H1 (cell line): Measurements from ENCODE around the gene COBLL1. TPM values are rescaled to one million over a fixed set of nuclear protein-coding genes. Genes with fewer than 3 reads are reported as not detected.

Experiments
- CTCF ChIA-PET: fragments of 300-600 bp; sonication (Branson Sonifier 250); formaldehyde crosslinking; loops from one replicate; lab custom pipeline; 2021; ENCODE audit not compliant: partially characterized antibody; lab: Charles Lee
- POLR2A ChIA-PET: fragments of 300-600 bp; sonication (Branson Sonifier 250); formaldehyde crosslinking; loops from one replicate; lab custom pipeline; 2021; ENCODE audit warnings: inconsistent platforms; ENCODE audit not compliant: partially characterized antibody; lab: Charles Lee
- DNase-seq, 2 experiments: peaks; one replicate each; pipeline versions ENCODE4 v3.0.0 to v3.0.0-alpha.2; 2010 to 2022; ENCODE audit warnings: low spot score in 2 of 2, low read depth in 1 of 2, mixed read lengths in 1 of 2
- FAIRE-seq: peaks from 2 replicates; lab custom pipeline; 2011; peaks lifted over from hg19 to GRCh38; lab: Jason Lieb, UNC
- H2AFZ ChIP-seq: 2 replicates; pipeline ENCODE4 v1.8.1; 2012; ENCODE audit warnings: low read length, inconsistent platforms
- H2AK5ac ChIP-seq: 2 replicates; pipeline ENCODE4 v1.6.1; 2013; ENCODE audit warnings: low read depth, low read length
- H2BK120ac ChIP-seq: replicated peaks from 2 replicates; pipeline ENCODE3; 2013; ENCODE audit warnings: low read depth, low read length, inconsistent platforms
- H2BK12ac ChIP-seq: 2 replicates; pipeline ENCODE4 v1.6.1; 2013; ENCODE audit warnings: low read depth, low read length
- H2BK15ac ChIP-seq: 2 replicates; pipeline ENCODE4 v1.6.1; 2013; ENCODE audit warnings: low read length
- H2BK20ac ChIP-seq: 2 replicates; pipeline ENCODE4 v1.6.1; 2013; ENCODE audit warnings: low read length
- H2BK5ac ChIP-seq: 2 replicates; pipeline ENCODE4 v1.6.1; 2013; ENCODE audit warnings: low read depth, low read length
- H3K14ac ChIP-seq: 2 replicates; pipeline ENCODE4 v1.6.1; 2013; ENCODE audit warnings: inconsistent platforms; ENCODE audit not compliant: insufficient read length
- H3K18ac ChIP-seq: 2 replicates; pipeline ENCODE4 v1.6.1; 2013; ENCODE audit warnings: low read length; ENCODE audit errors: extremely low read depth
- H3K23ac ChIP-seq: 2 replicates; pipeline ENCODE4 v1.6.1; 2013; ENCODE audit warnings: inconsistent platforms; ENCODE audit not compliant: insufficient read length
- H3K23me2 ChIP-seq: 2 replicates; pipeline ENCODE4 v1.6.1; 2013; ENCODE audit warnings: low read depth, low read length
- H3K27ac ChIP-seq: 2 replicates; pipeline ENCODE4 v1.6.1; 2011; ENCODE audit warnings: low read depth, low read length, inconsistent platforms
- H3K27me3 ChIP-seq, 4 experiments: replicated peaks in 1 of 4; 1 replicate in 1 of 4; 2 replicates in 3 of 4; pipeline versions ENCODE4 v1.6.1 to v1.8.1; 2011 to 2013; ENCODE audit warnings: low read length in 3 of 4, mild to moderate bottlenecking in 3 of 4, inconsistent platforms in 2 of 4, mixed read lengths in 2 of 4, moderate library complexity in 1 of 4; ENCODE audit not compliant: control insufficient read depth in 3 of 4, insufficient read depth in 3 of 4; ENCODE audit errors: extremely low read depth in 1 of 4
- H3K36me3 ChIP-seq, 4 experiments: 2 replicates each; pipeline versions ENCODE4 v1.6.1 to v1.8.1; 2011 to 2013; ENCODE audit warnings: mild to moderate bottlenecking in 4 of 4, low read length in 3 of 4, moderate library complexity in 2 of 4, control low read depth in 1 of 4, inconsistent platforms in 1 of 4; ENCODE audit not compliant: insufficient read depth in 4 of 4, control insufficient read depth in 2 of 4
- H3K4ac ChIP-seq: replicated peaks from 2 replicates; pipeline ENCODE3; 2013; ENCODE audit warnings: low read length, low read depth, mixed read lengths, inconsistent platforms; ENCODE audit not compliant: insufficient read length
- H3K4me1 ChIP-seq, 4 experiments: replicated peaks in 1 of 4; 1 replicate in 1 of 4; 2 replicates in 3 of 4; pipeline versions ENCODE4 v1.6.1 to v1.8.1; 2011 to 2013; ENCODE audit warnings: low read length in 3 of 4, inconsistent platforms in 2 of 4, mixed read lengths in 1 of 4; ENCODE audit not compliant: insufficient read depth in 4 of 4, control insufficient read depth in 3 of 4
- H3K4me2 ChIP-seq, 2 experiments: 2 replicates each; pipeline versions ENCODE4 v1.6.1 to v1.8.1; 2011 to 2013; ENCODE audit warnings: low read depth in 2 of 2, low read length in 2 of 2, control low read depth in 1 of 2, inconsistent platforms in 1 of 2, mild to moderate bottlenecking in 1 of 2; ENCODE audit not compliant: insufficient read depth in 1 of 2
- H3K4me3 ChIP-seq, 4 experiments: fragments of 200-600, 300-600 bp in 1 of 4; sonication (generic), shearing (Covaris generic), sonication (Bioruptor Twin) in 1 of 4; 2 replicates each; pipeline versions ENCODE4 v1.5.1 to v1.8.1; 2011 to 2016; ENCODE audit warnings: low read length in 4 of 4, low read depth in 3 of 4, control low read depth in 2 of 4, inconsistent platforms in 2 of 4, mild to moderate bottlenecking in 2 of 4, mixed read lengths in 1 of 4, moderate library complexity in 1 of 4; ENCODE audit not compliant: insufficient read depth in 2 of 4; ENCODE audit errors: extremely low read depth in 1 of 4
- H3K56ac ChIP-seq: replicated peaks from 2 replicates; pipeline ENCODE3; 2013; ENCODE audit warnings: low read depth, mild to moderate bottlenecking, mixed read lengths, low read length, inconsistent platforms; ENCODE audit not compliant: insufficient read length
- H3K79me1 ChIP-seq: 2 replicates; pipeline ENCODE4 v1.6.1; 2013; ENCODE audit warnings: low read depth, low read length, control low read depth
- H3K79me2 ChIP-seq, 2 experiments: 2 replicates each; pipeline versions ENCODE4 v1.6.1 to v1.8.1; 2012 to 2013; ENCODE audit warnings: low read length in 2 of 2, mild to moderate bottlenecking in 2 of 2, inconsistent platforms in 1 of 2; ENCODE audit not compliant: insufficient read depth in 2 of 2, control insufficient read depth in 1 of 2
- H3K9ac ChIP-seq, 4 experiments: replicated peaks in 1 of 4; 1 replicate in 1 of 4; 2 replicates in 3 of 4; pipeline versions ENCODE4 v1.6.1 to v1.8.1; 2011 to 2013; ENCODE audit warnings: low read depth in 3 of 4, low read length in 3 of 4, control low read depth in 2 of 4, mild to moderate bottlenecking in 2 of 4, moderate library complexity in 2 of 4, inconsistent platforms in 1 of 4; ENCODE audit errors: extremely low read depth in 1 of 4
- H3K9me3 ChIP-seq, 2 experiments: 2 replicates each; pipeline versions ENCODE4 v1.6.1 to v1.8.1; 2012 to 2013; ENCODE audit warnings: mild to moderate bottlenecking in 2 of 2, moderate library complexity in 2 of 2, control low read depth in 1 of 2, inconsistent platforms in 1 of 2, low read depth in 1 of 2, low read length in 1 of 2, mixed read lengths in 1 of 2; ENCODE audit not compliant: insufficient read depth in 2 of 2
- H4K20me1 ChIP-seq, 2 experiments: replicated peaks in 1 of 2; 2 replicates each; pipeline versions ENCODE3 to v1.8.1; 2011 to 2013; ENCODE audit warnings: inconsistent platforms in 2 of 2, low read length in 2 of 2, mild to moderate bottlenecking in 1 of 2; ENCODE audit not compliant: insufficient read depth in 2 of 2, control insufficient read depth in 1 of 2
- H4K5ac ChIP-seq: 2 replicates; pipeline ENCODE4 v1.6.1; 2013; ENCODE audit warnings: low read length, low read depth, mixed read lengths, inconsistent platforms; ENCODE audit not compliant: insufficient read length
- H4K8ac ChIP-seq: 2 replicates; pipeline ENCODE4 v1.8.0; 2013; ENCODE audit warnings: mild to moderate bottlenecking, moderate library complexity, low read length, inconsistent platforms; ENCODE audit not compliant: insufficient read depth; ENCODE audit errors: extremely low read depth
- H4K91ac ChIP-seq: replicated peaks from 2 replicates; pipeline ENCODE3; 2013; ENCODE audit warnings: low read length, mixed read lengths, inconsistent platforms; ENCODE audit not compliant: insufficient read length
- HDAC2 ChIP-seq, 2 experiments: fragments of 300-600 bp in 1 of 2; sonication (generic) in 1 of 2; IDR thresholded peaks; 2 replicates each; pipeline ENCODE4 v1.6.1; 2011 to 2012; ENCODE audit warnings: low read depth in 2 of 2, low read length in 2 of 2, mild to moderate bottlenecking in 2 of 2, moderate library complexity in 2 of 2, borderline replicate concordance in 1 of 2, inconsistent platforms in 1 of 2
- JUND ChIP-seq: IDR thresholded peaks from 2 replicates; pipeline ENCODE4 v1.6.1; 2011; ENCODE audit warnings: mild to moderate bottlenecking, improper control_type of control experiment, low read length
- PHF8 ChIP-seq: fragments of 200-600 bp; sonication (generic); conservative IDR thresholded peaks from 2 replicates; pipeline ENCODE4 v1.7.1; 2012; ENCODE audit warnings: low read depth, mild to moderate bottlenecking, inconsistent platforms, low read length, moderate library complexity
- SIX5 ChIP-seq: IDR thresholded peaks from 2 replicates; pipeline ENCODE4 v1.6.1; 2011; ENCODE audit warnings: mild to moderate bottlenecking, low read depth, low read length
- WGBS, 2 experiments: shearing (Covaris generic) in 1 of 2; methylation state at CpG; one replicate each; pipeline versions ENCODE4 v1.1.6 to v1.1.7; 2013 to 2015; ENCODE audit warnings: low lambda C conversion rate in 2 of 2, mixed read lengths in 2 of 2, inconsistent platforms in 1 of 2, low coverage in 1 of 2, missing lambda C conversion rate in 1 of 2; ENCODE audit not compliant: insufficient replicate concordance in 2 of 2, insufficient coverage in 1 of 2, insufficient read length in 1 of 2; ENCODE audit errors: extremely low coverage in 1 of 2, missing lambda C conversion rate in 1 of 2; 5-methylcytosine and 5-hydroxymethylcytosine counted together
- polyA plus RNA-seq, 7 experiments: library from polyadenylated mRNA; depleted of rRNA in 3 of 7; stranded (reverse) in 5 of 7; unstranded in 2 of 7; fragments of >200 nt in 5 of 7; fragments of 200-250 nt in 2 of 7; gene quantifications; 1 replicate in 5 of 7; 2 replicates in 1 of 7; 4 replicates in 1 of 7; pipeline versions ENCODE4 v1.2.1 to v1.2.3, GENCODE V29; 2011 to 2013; ENCODE audit warnings: missing spikeins in 2 of 7, mixed read lengths in 2 of 7
- total RNA-seq: library from RNA; stranded (reverse); fragmentation: NEBNext Ultra II Directional; extraction: Animal tissue kit (Norgen Biotek cat#: 25700); gene quantifications from 2 replicates; pipeline ENCODE4 v1.2.1, GENCODE V29; 2021

The COBLL1 gene
- total and polyA plus RNA-seq, 2 of the 8 experiments (the other 6 are each of a cell fraction or from before 2014, with no cell fraction given): 2.2 to 6.2 TPM

DNA sequence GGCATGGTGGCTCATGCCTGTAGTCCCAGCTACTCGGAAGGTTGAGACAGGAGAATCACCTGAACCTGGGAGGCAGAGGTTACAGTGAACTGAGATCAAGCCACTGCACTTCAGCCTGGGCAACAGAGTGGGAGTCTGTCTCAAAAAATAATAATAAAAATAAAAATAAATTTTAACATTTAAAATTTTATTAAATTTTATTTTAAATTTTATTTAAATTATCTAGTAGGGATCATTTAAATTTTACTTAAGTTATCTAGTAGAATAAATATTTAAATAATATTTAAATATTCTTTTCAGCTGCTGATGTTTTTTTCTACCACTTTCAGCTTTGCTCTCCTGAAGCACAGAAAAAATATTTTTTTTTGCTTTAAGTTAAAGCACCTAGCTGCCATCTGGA, 10.4 kb downstream of the COBLL1 start:
- Histone ChIP-seq H3K56ac (no peak overlapping the region), H3K79me1 (no peaks in the 10 kb centered on the region), H2BK120ac (no peak overlapping the region), H3K4me1 (no peaks in the 10 kb centered on the region), H3K4ac (no peak overlapping the region), H3K14ac (no peak overlapping the region), H3K18ac (no peak overlapping the region), H3K23me2 (no peaks in the 10 kb centered on the region), H3K79me2 (no peaks in the 10 kb centered on the region), H3K9me3 (no peaks in the 10 kb centered on the region), H2BK12ac (no peak overlapping the region), H2AK5ac (no peak overlapping the region), H2AFZ (no peak overlapping the region), H2BK5ac (no peak overlapping the region), H4K91ac (no peak overlapping the region), H3K36me3 (no peaks in the 10 kb centered on the region), H3K4me3 (no peak overlapping the region), H2BK20ac (no peak overlapping the region), H3K4me2 (no peak overlapping the region), H3K9ac (no peak overlapping the region), H2BK15ac (no peak overlapping the region), H3K27me3 (no peaks in the 10 kb centered on the region), H4K5ac (no peak overlapping the region), H4K20me1 (no peaks in the 10 kb centered on the region), H3K23ac (no peak overlapping the region), H4K8ac (no peak overlapping the region), H3K27ac (no peak overlapping the region)
- FAIRE-seq: no peak
- POLR2A ChIA-PET: interaction anchor here (2.4 kb wide), 1 partner anchor 10 kb away, joined by 10 read pairs; the partner anchor contains the start of gene COBLL1
- TF ChIP-seq PHF8 (no peak), HDAC2 (IDR thresholded peaks at IDR 0.05; ENCODE audit: borderline replicate concordance in 1 of 2, low read depth in 2 of 2, low read length in 2 of 2) (no peak), JUND (no peak), SIX5 (no peak)
- CTCF ChIA-PET: interaction anchor here (0.8 to 4.5 kb wide), 4 partner anchors 9 to 18 kb away, joined by 3 to 27 read pairs (median 3); partner anchors contain the start of gene COBLL1
- no peak for DNase-seq
- 89% methylated on average over 1 of the region's 1 CpG; no CpG with 5 or more reads in 1 of the 2 experiments for WGBS, 2 experiments
